Colonic mucosa (tissue), 4 donors: ENCODE results near the gene HOXC9. TPM values are rescaled to one million over a fixed set of nuclear protein-coding genes. Genes with fewer than 3 reads are reported as not detected.

ENCODE experiments used
- DNase-seq: peaks from one replicate; pipeline ENCODE4 v3.0.0-alpha.2; 2020
- H3K27ac ChIP-seq: fragments of 200-600 bp; one replicate; pipeline ENCODE4 v1.8.0; 2021
- H3K27me3 ChIP-seq: fragments of 200-600 bp; one replicate; pipeline ENCODE4 v1.8.0; 2021
- H3K36me3 ChIP-seq: fragments of 200-600 bp; one replicate; pipeline ENCODE4 v1.8.0; 2021
- H3K4me1 ChIP-seq: fragments of 200-600 bp; one replicate; pipeline ENCODE4 v1.8.0; 2021; ENCODE audit warnings: mild to moderate bottlenecking
- H3K4me3 ChIP-seq: fragments of 200-600 bp; one replicate; pipeline ENCODE4 v1.8.0; 2021
- H3K9ac ChIP-seq, 2 donors: one replicate each; pipeline ENCODE4 v1.7.0; 2013; ENCODE audit warnings: control low read depth in 2 of 2, low read depth in 2 of 2, low read length in 2 of 2
- H3K9me3 ChIP-seq: fragments of 200-600 bp; one replicate; pipeline ENCODE4 v1.8.0; 2021
- CTCF ChIP-seq: fragments of 200-600 bp; IDR thresholded peaks from one replicate; pipeline ENCODE4 v1.8.0; 2022; ENCODE audit warnings: antibody characterized with exemption, mild to moderate bottlenecking
- intact Hi-C: fragments of 100-400 bp; cut with DNase I; formaldehyde crosslinking; loops from one replicate; pipeline ENCODE4 v1.14.1; 2022
- total RNA-seq, 2 donors: library from RNA; stranded (reverse); fragmentation: NEBNext Ultra II Directional in 1 of 2; extraction: Animal tissue kit (Norgen Biotek cat#: 25700) in 1 of 2; gene quantifications; one replicate each; pipeline ENCODE4 v1.2.1, GENCODE V29; 2021
- donor health status: healthy.
- donor health status: DM: no; HTN: no; CAD: no.
- donor health status: DM: no; HTN: no; CAD: no.

The HOXC9 gene
- total RNA-seq, 2 donors from 2014 or later, result not detected

GRCh38 chr12:53983568-53983949 is 16.4 kb upstream of the HOXC9 start:
- Histone ChIP-seq H3K4me3 (no peak overlapping the region), H3K9me3 (no peaks in the 10 kb centered on the region), H3K27me3 (peaks cover 91% of the 10 kb centered on the region), H3K4me1 (no peaks in the 10 kb centered on the region), H3K27ac (no peak overlapping the region), H3K9ac (no peak overlapping the region), H3K36me3 (no peaks in the 10 kb centered on the region)
- DNase-seq, result no peak
- no peak for TF ChIP-seq CTCF
- intact Hi-C loops, result no loop called here

GRCh38 chr12:53983950-53984572 is 15.9 kb upstream of the HOXC9 start:
- H3K27me3 ChIP-seq, result peaks cover 91% of the 10 kb centered on the region
- no peaks in the 10 kb centered on the region for H3K4me1 ChIP-seq
- H3K27ac ChIP-seq, result no peak overlapping the region
- H3K36me3 ChIP-seq, result no peaks in the 10 kb centered on the region
- no peak overlapping the region for H3K4me3 ChIP-seq
- no peaks in the 10 kb centered on the region for H3K9me3 ChIP-seq
- no peak for TF ChIP-seq CTCF
- H3K9ac ChIP-seq, result no peak overlapping the region
- intact Hi-C loops, result no loop called here
- DNase-seq, result no peak

- intact Hi-C loops, result no loop called here
- no peaks in the 10 kb centered on the region for H3K36me3 ChIP-seq
- H3K9ac ChIP-seq, result peak within 1 kb of the TSS in 1 of 2 donors; percentile 28
- peaks cover 93% of the 10 kb centered on the region for H3K27me3 ChIP-seq
- no peaks in the 10 kb centered on the region for H3K4me1 ChIP-seq
- no peak within 1 kb of the TSS for H3K27ac ChIP-seq
- H3K4me3 ChIP-seq, result no peak within 1 kb of the TSS
- peak; percentile 65 for DNase-seq
- TF ChIP-seq CTCF, result no peak
- H3K9me3 ChIP-seq, result no peaks in the 10 kb centered on the region
Measured at GRCh38 chr12:53984901-53985691, 14.9 kb upstream of the HOXC9 start, which contains the start of gene HOXC10. Gene HOXC10, plus strand, starts transcription at chr12:53985146. Its CDS starts 114 bp downstream, at chr12:53985260.

- Histone ChIP-seq H3K9ac (peak overlapping the region in 1 of 2 donors; percentile 28), H3K4me3 (no peak overlapping the region), H3K9me3 (no peaks in the 10 kb centered on the region), H3K36me3 (no peaks in the 10 kb centered on the region), H3K4me1 (no peaks in the 10 kb centered on the region), H3K27me3 (peaks cover 93% of the 10 kb centered on the region), H3K27ac (no peak overlapping the region)
- intact Hi-C loops, result no loop called here
- TF ChIP-seq CTCF, result no peak
- no peak for DNase-seq
Measured at GRCh38 chr12:53985692-53985993, 14.3 kb upstream of the HOXC9 start.

- Histone ChIP-seq H3K4me3 (no peak overlapping the region), H3K9ac (no peak overlapping the region), H3K27ac (no peak overlapping the region), H3K9me3 (no peaks in the 10 kb centered on the region), H3K36me3 (no peaks in the 10 kb centered on the region), H3K27me3 (peaks cover 93% of the 10 kb centered on the region), H3K4me1 (no peaks in the 10 kb centered on the region)
- no peak for DNase-seq
- intact Hi-C loops, result no loop called here
- no peak for TF ChIP-seq CTCF
Measured at GRCh38 chr12:53985994-53986685, 13.8 kb upstream of the HOXC9 start.
